Activated B cell treated with CpG ODN at 0.5 μM for 24 hours (primary cell): Measurements from ENCODE around the gene CCDC85B. TPM values are rescaled to one million over a fixed set of nuclear protein-coding genes. Genes with fewer than 3 reads are reported as not detected.

Experiments
- ATAC-seq: fragments of 200-7000 bp; cut with Tn5 transposase; one replicate; pipeline ENCODE4 v1.10.0; 2021; ENCODE audit warnings: low read depth, mild to moderate bottlenecking, moderate library complexity
- CTCF ChIA-PET: fragments of 350-600 bp; sonication (Branson Sonifier 250); formaldehyde crosslinking; loops from one replicate; lab custom pipeline; 2021; ENCODE audit warnings: antibody characterized with exemption; lab: Charles Lee
- POLR2A ChIA-PET: fragments of 350-600 bp; sonication (Branson Sonifier 250); formaldehyde crosslinking; loops from one replicate; lab custom pipeline; 2021; ENCODE audit warnings: antibody characterized with exemption; lab: Charles Lee
- DNase-seq: peaks from one replicate; pipeline ENCODE4 v3.0.0; 2022
- H3K27ac Mint-ChIP-seq: one replicate; pipeline ENCODE4 v1.8.0; 2020; ENCODE audit warnings: mixed read lengths
- H3K27me3 Mint-ChIP-seq: one replicate; pipeline ENCODE4 v1.8.0; 2021; ENCODE audit warnings: mixed read lengths
- H3K36me3 Mint-ChIP-seq: one replicate; pipeline ENCODE4 v1.8.0; 2021; ENCODE audit warnings: low read depth, mixed read lengths
- H3K4me1 Mint-ChIP-seq: one replicate; pipeline ENCODE4 v1.8.0; 2021; ENCODE audit warnings: mixed read lengths
- H3K4me3 Mint-ChIP-seq: one replicate; pipeline ENCODE4 v1.8.0; 2020; ENCODE audit warnings: mild to moderate bottlenecking, mixed read lengths
- H3K9me3 Mint-ChIP-seq: one replicate; pipeline ENCODE4 v1.8.0; 2020; ENCODE audit warnings: mixed read lengths
- intact Hi-C: fragments of 100-400 bp; cut with micrococcal nuclease; formaldehyde crosslinking; loops from one replicate; pipeline ENCODE4 v1.15.1; 2024
- total RNA-seq: library from RNA; stranded (reverse); gene quantifications from 2 replicates; pipeline ENCODE4 v1.2.3, GENCODE V29; 2022
- TF ChIP-seq, protein P1 (sequence below): fragments of 200-600 bp; IDR thresholded peaks from one replicate; pipeline ENCODE4 v1.8.0; 2022; ENCODE audit warnings: antibody characterized with exemption, mild to moderate bottlenecking

CCDC85B gene
- total RNA-seq, 1 donor from 2014 or later, result 21.6 TPM

DNA sequence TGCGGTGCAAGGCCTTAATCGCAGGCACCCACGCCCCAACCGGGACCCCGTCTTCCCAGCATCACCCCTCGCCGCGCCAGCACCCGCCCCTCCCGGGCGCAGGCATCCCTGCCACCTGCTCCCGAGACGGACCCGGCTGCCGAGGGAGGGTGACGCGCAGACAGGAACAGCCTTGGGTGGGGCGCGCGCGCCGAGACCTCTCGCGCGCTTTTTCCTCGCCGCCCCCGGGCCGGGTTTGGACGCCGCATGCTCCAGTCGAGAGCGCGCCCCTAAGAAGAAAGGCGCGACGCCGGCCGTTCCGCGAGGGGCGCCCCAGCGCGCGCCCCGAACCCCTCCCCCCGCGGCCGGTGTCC is 33.0 kb upstream of the CCDC85B start:
- TF ChIP-seq, protein P1, sequence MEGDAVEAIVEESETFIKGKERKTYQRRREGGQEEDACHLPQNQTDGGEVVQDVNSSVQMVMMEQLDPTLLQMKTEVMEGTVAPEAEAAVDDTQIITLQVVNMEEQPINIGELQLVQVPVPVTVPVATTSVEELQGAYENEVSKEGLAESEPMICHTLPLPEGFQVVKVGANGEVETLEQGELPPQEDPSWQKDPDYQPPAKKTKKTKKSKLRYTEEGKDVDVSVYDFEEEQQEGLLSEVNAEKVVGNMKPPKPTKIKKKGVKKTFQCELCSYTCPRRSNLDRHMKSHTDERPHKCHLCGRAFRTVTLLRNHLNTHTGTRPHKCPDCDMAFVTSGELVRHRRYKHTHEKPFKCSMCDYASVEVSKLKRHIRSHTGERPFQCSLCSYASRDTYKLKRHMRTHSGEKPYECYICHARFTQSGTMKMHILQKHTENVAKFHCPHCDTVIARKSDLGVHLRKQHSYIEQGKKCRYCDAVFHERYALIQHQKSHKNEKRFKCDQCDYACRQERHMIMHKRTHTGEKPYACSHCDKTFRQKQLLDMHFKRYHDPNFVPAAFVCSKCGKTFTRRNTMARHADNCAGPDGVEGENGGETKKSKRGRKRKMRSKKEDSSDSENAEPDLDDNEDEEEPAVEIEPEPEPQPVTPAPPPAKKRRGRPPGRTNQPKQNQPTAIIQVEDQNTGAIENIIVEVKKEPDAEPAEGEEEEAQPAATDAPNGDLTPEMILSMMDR, result no peak
- H3K4me3 Mint-ChIP-seq, result peak overlapping the region; percentile 92
- ATAC-seq, result no peak
- peak; percentile 69 for DNase-seq
- peaks cover 55% of the 10 kb centered on the region for H3K36me3 Mint-ChIP-seq
- ChIA-PET POLR2A (interaction anchor here (0.6 to 7.1 kb wide), 21 partner anchors 9 to 1079 kb away, joined by 3 to 340 read pairs (median 10); partner anchors contain the start of genes AP5B1, BANF1, CCDC85B and EFEMP2), CTCF (interaction anchor here (1.9 to 4.3 kb wide), 2 partner anchors 32 to 219 kb away, joined by 5 to 63 read pairs; partner anchors contain the start of genes CCDC85B, FIBP and SIPA1)
- H3K27me3 Mint-ChIP-seq, result no peaks in the 10 kb centered on the region
- peaks cover 62% of the 10 kb centered on the region for H3K4me1 Mint-ChIP-seq
- intact Hi-C loops, result loop anchor here (1.0 to 5.0 kb wide), 3 partner anchors 195 to 740 kb away; partner anchors contain the start of genes FAM89B, SF3B2, ZNHIT2 and ZNRD2
- H3K9me3 Mint-ChIP-seq, result no peaks in the 10 kb centered on the region
- H3K27ac Mint-ChIP-seq, result peak overlapping the region; percentile 93

DNA sequence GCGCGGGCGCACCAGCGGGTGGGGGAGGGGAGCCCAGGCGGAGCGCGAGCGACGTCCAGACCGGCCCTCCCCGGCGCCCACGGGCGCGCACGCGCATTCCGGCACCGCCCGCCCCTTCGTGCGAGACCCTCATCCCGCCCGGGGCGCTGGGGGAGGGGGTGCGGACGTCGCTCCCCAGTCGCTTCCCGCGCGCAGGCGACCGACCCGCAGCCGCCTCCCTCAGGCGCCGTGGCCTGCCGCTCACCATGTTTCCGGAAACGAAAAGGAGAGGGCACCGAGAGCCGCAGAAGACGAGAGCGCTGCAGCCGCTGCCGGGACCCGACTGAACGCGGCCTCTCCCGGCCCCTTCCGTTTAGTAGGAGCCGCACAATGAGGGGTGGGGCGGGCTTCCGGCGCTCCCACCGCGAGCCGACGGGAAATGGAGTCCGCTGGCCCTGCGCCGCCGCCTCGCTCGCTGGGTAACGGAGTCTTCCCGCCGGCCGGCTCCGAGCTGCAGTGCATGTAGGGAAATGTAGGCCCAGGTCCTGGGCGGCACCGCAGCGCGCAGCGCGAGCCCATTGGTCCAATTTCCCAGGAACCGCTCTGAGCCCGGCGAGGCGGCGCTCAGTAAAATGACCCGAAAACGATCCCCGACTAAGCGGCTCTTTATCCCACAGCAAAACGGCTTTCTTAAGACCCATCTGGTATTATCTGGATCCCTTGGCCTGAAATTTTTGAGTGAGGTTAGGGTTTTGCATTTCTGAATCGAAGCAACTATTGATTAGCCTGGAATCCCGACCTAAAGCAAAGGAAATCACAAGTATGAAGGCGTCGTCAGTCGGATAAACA is 32.4 kb upstream of the CCDC85B start, which contains the start of gene CFL1:
CFL1 (minus strand) TSS at position 328 of the 828 bp plus-strand sequence; CDS start at position 247, 81 bp downstream.
- TF ChIP-seq, protein P1, result no peak
- POLR2A ChIA-PET, result interaction anchor here (0.6 to 7.1 kb wide), 39 partner anchors 8 to 1840 kb away, joined by 3 to 340 read pairs (median 5); partner anchors contain the start of genes AP5B1, BANF1, BRMS1 and CCDC85B
- intact Hi-C loops, result loop anchor here (1.0 to 5.0 kb wide), 12 partner anchors 15 to 741 kb away; partner anchors contain the start of genes AP5B1, C11orf68, DRAP1 and EFEMP2
- Mint-ChIP-seq H3K4me1 (peaks cover 65% of the 10 kb centered on the region), H3K27ac (peak within 1 kb of the TSS; percentile 98), H3K27me3 (no peaks in the 10 kb centered on the region), H3K4me3 (peak within 1 kb of the TSS; percentile 99), H3K9me3 (no peaks in the 10 kb centered on the region), H3K36me3 (peaks cover 55% of the 10 kb centered on the region)
- peak; percentile 92 for DNase-seq
- CTCF ChIA-PET, result interaction anchor here (0.7 to 4.3 kb wide), 5 partner anchors 11 to 220 kb away, joined by 4 to 63 read pairs (median 10); partner anchors contain the start of genes CCDC85B, FIBP and SIPA1
- ATAC-seq, result peak; percentile 62

DNA sequence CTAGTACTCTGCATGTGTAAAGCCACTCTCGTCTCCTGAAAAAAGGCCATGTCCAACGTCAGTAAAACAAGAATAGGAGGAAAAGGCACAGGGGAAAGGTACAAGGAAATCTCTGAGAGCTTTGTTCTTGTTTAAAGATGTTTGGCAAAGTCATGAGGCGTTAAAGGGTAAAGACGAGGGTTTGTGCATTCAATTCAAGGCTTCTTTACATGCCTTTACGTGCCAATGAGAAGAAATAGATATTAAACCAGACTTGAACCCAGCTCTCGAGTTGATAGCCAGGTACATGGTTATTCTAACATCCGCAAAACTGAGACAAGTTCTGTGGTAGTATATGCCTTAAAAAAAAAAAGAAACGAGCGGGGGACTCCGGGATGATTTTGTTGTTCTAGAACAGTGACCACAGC is 31.8 kb upstream of the CCDC85B start:
- Mint-ChIP-seq H3K27ac (peak overlapping the region; percentile 98), H3K4me3 (peak overlapping the region; percentile 99), H3K4me1 (peaks cover 60% of the 10 kb centered on the region), H3K27me3 (no peaks in the 10 kb centered on the region), H3K9me3 (no peaks in the 10 kb centered on the region), H3K36me3 (peaks cover 55% of the 10 kb centered on the region)
- intact Hi-C loops, result loop anchor here (1.0 to 5.0 kb wide), 13 partner anchors 14 to 410 kb away; partner anchors contain the start of genes AP5B1, BANF1, C11orf68 and DRAP1
- DNase-seq (no peak), ATAC-seq (no peak)
- CTCF ChIA-PET, result interaction anchor here (0.7 to 4.3 kb wide), 7 partner anchors 11 to 334 kb away, joined by 3 to 63 read pairs (median 5); partner anchors contain the start of genes CCDC85B, FIBP, SCYL1 and SIPA1
- POLR2A ChIA-PET, result interaction anchor here (0.6 to 7.1 kb wide), 47 partner anchors 9 to 1839 kb away, joined by 3 to 340 read pairs (median 7); partner anchors contain the start of genes AP5B1, BANF1, BRMS1 and C11orf68
- TF ChIP-seq, protein P1, result no peak

DNA sequence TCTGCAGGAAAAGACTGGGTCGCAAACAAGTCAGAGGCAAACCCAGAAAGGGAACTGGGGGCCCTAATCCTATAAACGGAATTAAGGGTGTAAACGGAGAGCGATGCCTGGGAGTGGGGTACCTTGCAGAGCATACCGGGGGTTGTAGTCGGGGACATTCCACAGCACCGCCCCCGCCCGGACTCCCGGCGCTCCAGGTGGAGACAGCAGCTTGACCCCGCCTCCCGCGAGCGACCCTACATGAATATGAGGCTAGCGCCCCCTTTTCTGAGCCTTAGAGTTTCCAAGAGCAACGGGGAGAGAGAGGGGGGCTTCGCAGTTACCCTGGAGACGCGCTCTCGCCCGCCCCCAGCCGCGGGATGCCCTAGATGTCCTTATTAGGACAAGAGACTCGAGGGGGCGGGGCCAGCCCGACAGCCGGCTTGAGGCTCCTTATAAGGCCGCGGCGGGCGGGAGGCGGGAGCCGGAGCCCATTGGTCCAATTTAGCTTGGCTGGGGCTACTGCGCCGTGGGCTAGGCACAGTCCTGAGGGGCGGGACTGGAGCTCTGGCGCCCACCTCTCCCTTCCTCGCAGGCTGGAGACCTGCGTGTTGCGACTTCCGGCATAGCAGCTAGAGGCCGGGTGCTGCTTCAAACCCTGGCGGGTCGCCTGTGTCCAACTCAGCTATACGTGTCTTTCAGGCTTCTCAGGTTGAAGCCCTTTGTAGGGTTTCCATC is 31.2 kb upstream of the CCDC85B start:
- peak; percentile 90 for DNase-seq
- Mint-ChIP-seq H3K9me3 (no peaks in the 10 kb centered on the region), H3K27me3 (no peaks in the 10 kb centered on the region), H3K4me1 (peaks cover 54% of the 10 kb centered on the region), H3K27ac (peak overlapping the region; percentile 98), H3K4me3 (peak overlapping the region; percentile 99), H3K36me3 (peaks cover 55% of the 10 kb centered on the region)
- ATAC-seq, result peak; percentile 64
- POLR2A ChIA-PET, result interaction anchor here (0.6 to 7.1 kb wide), 60 partner anchors 9 to 1669 kb away, joined by 3 to 340 read pairs (median 4); partner anchors contain the start of genes AP5B1, BANF1, BRMS1 and C11orf68
- CTCF ChIA-PET, result interaction anchor here (0.5 to 4.3 kb wide), 20 partner anchors 8 to 334 kb away, joined by 3 to 63 read pairs (median 4); partner anchors contain the start of genes CCDC85B, FIBP, KAT5 and SCYL1
- TF ChIP-seq, protein P1, result no peak
- intact Hi-C loops, result loop anchor here (1.0 to 5.0 kb wide), 7 partner anchors 14 to 287 kb away; partner anchors contain the start of genes AP5B1, BANF1, EFEMP2 and EIF1AD
